D721Med (cell line): Measurements from ENCODE around the gene FBXO22.
"Not testable (repeated sequence)": the region's sequence is repeated elsewhere in the genome, so short reads cannot be mapped to it uniquely, and the experiment has no call there.

Experiments
- DNase-seq: peaks from one replicate; pipeline ENCODE4 v3.0.0; 2011; ENCODE audit warnings: low spot score; ENCODE audit not compliant: insufficient read length
- FAIRE-seq: peaks from 2 replicates; lab custom pipeline; 2011; peaks lifted over from hg19 to GRCh38; lab: Jason Lieb, UNC
- CTCF ChIP-seq: IDR thresholded peaks from 2 replicates; pipeline ENCODE4 v1.5.1; 2012; ENCODE audit warnings: mild to moderate bottlenecking, control low read depth; ENCODE audit not compliant: insufficient read depth; ENCODE audit errors: missing control alignments

The FBXO22 gene

GRCh38 chr15:75867449-75867848, 36.2 kb upstream of the FBXO22 start:
- FAIRE-seq: no peak
- no peak for TF ChIP-seq CTCF
- DNase-seq: no peak

- DNase-seq (no peak), FAIRE-seq (no peak)
- TF ChIP-seq CTCF: no peak
Measured at GRCh38 chr15:75868019-75868418, 35.7 kb upstream of the FBXO22 start.

DNA sequence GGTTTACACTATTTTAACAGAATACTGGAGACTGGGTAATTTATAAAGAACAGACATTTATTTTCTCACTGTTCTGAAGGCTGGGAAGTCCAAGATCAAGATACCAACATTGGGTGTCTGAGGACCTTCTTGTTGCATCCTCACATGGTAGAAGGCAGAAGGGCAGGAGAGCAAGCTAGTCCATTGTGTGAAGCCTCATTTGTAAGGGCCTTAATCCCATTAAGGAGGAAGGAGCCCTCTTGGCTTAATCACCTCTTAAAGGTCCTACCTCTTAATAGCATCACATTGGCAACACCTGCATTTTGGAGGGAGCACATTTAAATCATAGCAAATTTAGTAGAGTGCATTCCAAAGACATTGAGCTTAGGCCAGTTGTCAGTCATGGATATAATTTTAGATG, 34.2 kb upstream of the FBXO22 start:
- DNase-seq: no peak
- FAIRE-seq: no peak

GRCh38 chr15:75871589-75871988, 32.1 kb upstream of the FBXO22 start:
- not testable (repeated sequence) for DNase-seq

More for the DNA sequence above, 34.2 kb upstream of the FBXO22 start:
- no peak for TF ChIP-seq CTCF

DNA sequence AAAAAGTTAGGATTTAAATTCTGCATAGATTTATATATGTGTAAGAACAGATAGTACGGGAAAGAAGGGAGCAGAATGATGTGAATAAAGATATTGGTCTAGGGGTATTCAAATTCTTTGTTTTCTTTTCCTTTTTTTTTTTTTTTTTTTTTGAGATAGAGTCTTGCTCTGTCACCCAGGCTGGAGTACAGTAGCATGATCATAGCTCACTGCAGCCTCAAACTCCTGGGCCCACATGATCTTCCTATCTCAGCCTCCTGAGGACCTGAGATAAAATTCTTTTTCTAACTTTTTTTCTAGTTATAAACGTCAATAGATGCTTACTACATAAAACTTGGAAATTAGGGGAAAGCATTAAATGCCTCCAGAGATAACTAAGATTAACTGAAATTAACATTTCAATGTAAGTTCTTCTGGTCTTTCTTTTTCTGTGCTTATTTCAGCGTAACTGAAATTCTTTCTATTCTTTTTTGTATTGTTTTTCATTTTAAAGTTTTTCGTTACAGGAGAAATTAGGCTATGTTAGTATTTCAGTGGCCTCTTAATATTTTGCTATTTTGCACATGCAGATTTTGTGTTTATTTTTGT, 31.2 kb upstream of the FBXO22 start:
- FAIRE-seq (no peak), DNase-seq (no peak)
- no peak for TF ChIP-seq CTCF

More at GRCh38 chr15:75871589-75871988, 32.1 kb upstream of the FBXO22 start:
- FAIRE-seq: not testable (repeated sequence)

GRCh38 chr15:75884041-75884440, 19.6 kb upstream of the FBXO22 start:
- no peak for DNase-seq
- no peak for FAIRE-seq
- no peak for TF ChIP-seq CTCF

GRCh38 chr15:75887178-75887577, 16.5 kb upstream of the FBXO22 start:
- TF ChIP-seq CTCF: no peak
- FAIRE-seq: no peak

DNA sequence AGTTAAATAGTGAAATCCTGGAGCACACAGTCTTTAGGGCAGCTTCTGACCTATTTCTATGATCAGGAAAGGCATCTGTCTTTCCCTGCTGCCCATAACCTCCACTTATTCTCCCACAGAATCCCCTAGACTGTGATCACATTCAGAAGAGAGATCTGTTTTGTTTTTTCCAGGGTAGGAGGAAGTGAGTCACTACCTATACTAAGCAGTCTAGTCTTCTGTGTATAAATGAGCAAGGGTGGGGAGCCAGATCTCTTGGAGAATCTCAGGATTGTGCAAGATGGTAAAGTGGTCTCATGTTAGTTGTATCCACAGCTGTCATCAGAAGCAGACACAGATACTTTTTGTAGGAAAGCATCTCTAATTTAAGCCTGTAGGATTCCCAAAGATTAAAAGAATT, 11.8 kb upstream of the FBXO22 start:
- no peak for DNase-seq
- no peak for FAIRE-seq
- TF ChIP-seq CTCF: no peak

More at GRCh38 chr15:75887178-75887577, 16.5 kb upstream of the FBXO22 start:
- DNase-seq: no peak
